HG02943 (cell line): ENCODE measurements around the gene EFR3B.

Experiments used
- ATAC-seq: cut with Tn5 transposase; IDR thresholded peaks from one replicate; pipeline ENCODE4 v1.9.1; 2021; ENCODE audit warnings: mild to moderate bottlenecking, low read depth, moderate library complexity; ENCODE audit not compliant: unreplicated experiment

EFR3B gene

DNA sequence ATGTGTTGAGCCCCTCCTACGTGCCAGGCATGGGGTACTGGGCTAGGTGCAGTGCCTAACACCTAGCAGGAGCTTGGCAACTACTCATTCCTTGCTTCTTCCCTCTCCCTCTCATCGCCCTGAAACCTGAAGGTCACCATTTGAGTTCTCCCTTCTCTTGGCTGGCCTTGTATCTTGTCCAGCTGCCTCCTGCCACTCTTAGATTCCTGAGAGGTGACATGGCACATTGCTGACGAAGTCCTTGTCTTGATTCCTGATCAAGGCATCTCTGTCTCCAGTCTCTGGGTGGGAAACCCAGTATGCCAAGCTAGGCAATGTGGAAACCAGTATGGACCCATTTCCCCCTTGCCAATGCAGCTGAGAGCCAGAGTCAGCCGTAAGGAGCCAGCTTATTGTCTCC, 9.0 kb upstream of the EFR3B start:
- ATAC-seq: no peak

DNA sequence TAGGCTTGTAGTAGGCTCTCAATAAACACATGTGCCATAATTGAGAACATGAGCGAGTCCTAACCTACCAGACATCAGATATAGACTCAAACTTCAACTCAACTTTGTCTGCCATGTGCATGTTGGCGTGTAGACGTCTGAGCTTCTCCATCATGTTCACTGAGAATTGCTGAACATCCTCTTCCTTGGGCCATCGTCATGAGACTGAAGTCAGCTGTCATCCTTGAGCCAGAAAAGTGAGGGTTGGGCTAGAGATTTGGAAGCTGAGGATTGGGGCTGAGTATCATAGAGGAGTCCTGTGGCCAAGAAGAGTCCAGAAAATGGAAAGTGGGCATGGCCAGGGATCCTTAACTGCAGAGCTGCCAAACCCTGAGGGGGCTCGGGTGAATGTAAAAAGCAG, 7.8 kb upstream of the EFR3B start:
- ATAC-seq: no peak

DNA sequence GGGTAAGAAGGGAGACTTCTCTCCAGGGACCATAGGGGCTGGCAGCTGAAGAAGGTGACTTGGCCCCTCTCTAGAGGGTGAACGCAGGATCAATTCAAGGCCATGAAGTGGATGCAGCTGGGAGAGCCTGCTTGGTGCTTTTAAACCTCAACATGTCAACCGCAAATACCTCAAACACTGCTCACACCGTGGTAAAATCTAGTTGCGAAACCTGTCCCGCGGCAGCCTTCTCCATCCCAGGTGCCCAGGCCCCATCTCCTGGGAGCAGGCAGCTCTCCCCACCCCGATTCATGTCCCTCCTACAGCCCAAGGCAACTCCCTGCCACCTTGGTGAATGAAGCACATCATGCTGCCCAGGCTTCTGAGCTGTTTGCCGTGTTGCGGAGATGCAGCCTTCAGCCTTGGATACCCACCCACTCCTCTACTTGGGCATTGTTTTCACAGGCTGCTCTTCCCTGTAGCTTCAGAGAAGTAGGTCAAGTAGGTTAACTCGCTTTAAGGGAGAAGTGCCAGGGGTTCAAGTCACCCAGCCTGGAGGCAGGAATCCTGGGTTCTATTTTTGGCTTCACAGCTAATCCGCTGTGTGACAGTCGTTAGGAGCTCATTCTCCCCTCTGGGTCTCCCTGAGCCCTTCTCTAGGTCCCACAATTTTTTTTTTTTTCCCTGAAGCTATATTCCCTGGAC, 6.2 kb upstream of the EFR3B start:
- no peak for ATAC-seq

DNA sequence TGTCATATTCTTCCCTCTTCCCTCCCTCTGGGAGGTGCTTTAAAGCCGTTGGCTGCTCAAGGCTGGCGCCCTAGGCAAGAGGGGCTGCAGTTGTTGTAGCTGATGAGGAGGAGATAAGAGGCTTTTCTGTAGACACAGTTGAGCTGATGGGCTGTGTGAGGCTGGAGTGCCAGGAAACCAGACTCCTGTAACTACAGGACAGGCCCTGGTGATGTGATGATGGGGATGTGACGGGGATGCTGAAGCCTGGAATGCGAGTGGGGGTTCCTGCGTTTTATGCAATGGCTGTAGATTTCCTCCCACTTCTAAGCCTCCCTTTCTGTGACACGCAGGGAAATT, 5.7 kb upstream of the EFR3B start:
- no peak for ATAC-seq

DNA sequence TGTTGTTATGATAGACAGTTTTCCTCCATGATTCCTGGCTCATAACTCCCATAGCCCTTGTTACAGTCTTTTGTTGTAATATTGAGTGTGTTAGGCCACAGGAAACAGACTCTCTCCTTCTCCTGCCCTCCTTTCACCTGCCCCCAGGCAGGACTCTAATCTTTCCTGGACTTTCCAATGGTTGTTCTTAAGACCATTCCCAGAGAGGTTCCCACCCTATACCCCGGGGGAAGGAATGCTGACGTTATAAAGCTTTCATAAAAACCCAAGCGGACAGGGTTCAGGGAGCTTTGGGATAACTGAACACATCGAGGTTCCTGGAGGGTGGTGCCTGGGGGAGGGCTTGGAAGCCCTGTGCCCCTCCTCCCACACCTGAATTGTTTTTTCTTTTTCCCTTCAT, 2.8 kb upstream of the EFR3B start:
- no peak for ATAC-seq

DNA sequence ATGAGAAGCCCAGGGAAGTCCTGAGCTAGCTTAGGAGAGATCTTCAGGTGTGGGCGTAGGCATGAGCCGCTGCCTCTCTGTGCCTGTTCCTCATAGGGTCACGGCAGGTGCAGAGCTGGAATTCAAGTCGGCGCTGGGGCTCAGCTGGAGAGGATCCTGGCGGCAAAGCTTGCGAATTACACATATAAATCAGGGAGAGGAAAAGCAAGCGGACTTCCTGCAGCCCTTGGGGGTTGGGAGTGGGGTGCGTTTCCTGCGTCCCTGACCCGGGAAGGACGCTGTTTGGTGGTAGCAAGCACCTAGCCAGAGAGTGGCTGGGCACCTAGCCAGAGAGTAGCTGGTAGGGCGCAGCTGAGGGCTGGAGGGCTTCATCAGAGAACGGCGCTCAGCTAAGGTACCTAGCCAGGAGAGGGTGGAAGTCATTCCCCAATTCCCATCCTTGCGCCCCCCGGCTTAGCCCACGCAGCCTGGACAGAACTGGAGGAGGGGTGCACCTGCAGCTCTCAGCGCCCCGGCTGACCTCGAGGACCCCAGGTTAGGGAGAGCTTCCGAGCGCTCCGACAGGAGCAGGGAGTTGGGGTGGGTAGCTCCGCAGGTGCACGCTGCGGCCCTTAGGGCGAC, 459 bp upstream of the EFR3B start:
- ATAC-seq: no peak

DNA sequence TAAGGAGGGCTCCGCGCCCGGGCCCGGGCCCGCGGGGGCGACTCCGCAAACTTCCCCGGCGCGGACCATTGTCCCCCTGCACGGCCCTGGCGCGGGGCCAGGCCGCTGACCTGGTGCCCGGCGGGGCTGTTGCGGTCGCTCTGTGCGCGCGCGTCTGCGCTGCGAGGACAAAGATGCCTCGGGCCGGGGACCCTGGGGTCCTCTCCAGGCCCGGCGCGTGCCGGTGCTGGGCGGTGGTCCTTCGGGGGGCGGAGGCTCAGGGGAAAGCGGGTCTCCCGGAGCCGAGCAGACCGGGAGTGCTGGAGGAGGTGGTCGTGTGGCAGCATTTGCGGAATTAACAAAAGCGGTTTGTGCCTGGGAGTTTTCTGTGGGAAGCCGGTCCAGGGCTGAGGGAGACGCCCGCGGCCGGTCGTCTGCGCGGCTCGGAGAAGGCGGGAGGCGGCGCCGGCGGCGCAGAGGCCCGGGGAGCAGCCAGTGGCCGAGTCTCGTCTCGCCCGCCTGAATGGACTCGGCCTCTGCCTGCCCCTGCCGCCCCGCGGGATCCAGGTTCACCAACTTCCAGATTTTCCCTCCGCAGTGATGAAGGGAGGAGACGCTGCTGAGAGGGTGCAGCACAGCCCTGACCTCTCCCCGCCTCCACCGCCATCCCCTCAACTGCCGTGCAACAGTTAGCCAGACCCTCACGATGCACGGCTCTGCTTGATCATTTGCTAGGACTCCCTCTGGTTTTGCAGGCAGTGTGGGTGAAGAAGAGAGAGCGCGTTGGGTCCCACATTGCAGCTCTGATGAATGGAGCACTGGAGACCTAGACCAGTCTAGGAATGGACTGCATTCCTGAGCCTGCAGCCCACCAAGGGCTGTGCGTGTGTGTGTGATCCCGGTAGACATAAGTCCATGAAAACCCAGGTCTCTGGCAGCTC, 705 bp downstream of the EFR3B start:
- no peak for ATAC-seq

DNA sequence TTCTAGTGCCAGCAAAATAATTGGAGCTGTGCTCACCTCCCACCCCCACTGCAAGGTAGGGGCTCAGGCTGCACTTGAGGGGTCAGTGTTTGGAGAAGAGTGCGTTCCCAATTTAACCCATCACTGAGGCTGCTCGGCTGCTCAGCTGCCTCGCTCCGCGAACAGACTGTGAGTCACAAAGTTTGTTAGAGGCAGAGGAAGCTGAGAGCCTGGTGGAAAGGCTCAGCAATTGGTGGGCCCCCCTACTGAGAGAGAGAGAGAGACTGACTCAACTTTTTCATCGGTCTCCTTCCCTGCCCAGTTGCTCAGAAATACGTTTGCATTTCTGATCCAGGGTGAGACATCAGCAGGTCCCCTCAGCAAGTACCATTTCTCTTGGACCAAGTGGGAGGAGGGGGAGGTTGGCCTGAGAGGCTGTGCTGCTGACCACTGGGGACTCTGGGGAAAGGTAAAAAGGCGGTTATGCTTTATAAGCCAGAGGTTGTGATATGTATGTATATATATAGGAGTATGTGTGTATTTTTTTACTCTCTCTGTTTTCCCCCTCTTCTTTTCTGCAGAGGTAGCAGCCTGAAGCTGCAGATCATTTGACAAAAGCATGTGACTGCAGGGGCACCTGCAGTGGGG, 1.5 kb downstream of the EFR3B start:
- ATAC-seq: no peak

DNA sequence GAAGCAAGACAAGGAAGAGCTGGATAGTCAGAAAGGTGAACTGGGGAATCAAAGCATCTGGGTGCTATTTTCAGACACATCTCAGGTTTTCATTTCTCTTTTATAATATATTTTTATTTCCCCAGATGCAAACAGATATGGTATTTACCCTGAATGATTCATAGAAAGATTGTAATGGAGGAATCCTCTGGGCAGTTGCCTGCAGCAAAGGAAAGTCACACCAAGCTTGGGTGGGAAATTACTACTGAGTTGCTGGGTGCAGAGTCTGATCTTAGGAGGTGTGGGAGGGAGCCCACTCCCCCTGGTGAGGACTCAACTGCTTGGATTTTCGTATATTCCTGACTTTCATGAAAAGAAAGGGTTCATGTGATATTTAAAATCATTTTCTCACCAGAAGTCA, 2.1 kb downstream of the EFR3B start:
- no peak for ATAC-seq

DNA sequence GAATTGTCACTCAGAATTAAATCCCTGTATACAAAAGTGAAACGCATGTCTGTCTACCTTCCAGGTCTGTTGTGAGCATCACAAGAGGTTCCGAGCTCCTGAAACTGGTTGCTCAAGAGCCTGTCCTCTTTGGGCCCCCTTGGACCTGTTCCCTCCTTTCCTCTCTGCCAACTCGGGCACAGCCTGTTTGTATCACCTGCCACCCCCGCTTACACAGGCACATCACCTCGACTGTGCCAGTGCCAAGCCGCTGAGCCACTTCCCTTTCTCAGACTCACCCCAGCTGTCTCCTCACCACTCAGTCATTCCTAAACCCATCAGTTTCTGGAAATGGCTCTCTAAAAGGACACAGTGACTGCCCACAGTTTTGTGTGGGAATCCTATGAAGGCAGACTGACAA, 3.1 kb downstream of the EFR3B start:
- no peak for ATAC-seq

DNA sequence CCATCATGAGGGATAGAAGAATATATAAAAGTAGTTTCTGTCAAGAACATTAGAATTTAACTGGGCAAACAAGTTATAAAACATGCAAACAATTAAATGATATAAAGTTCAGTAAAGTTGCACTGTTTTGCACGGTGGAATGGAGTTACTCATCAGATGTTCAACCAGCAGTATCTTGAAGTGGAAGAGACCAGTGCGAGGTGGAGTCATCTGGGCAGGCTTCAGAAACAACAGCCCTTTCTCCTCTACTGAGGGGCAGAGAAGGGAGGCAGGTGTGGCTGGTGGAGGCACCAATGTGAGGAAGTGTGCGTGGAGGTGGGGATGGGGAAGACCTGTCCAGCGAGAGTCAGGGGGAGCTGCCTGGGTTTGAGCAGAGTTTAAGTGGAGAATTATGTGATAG, 7.5 kb downstream of the EFR3B start:
- no peak for ATAC-seq

DNA sequence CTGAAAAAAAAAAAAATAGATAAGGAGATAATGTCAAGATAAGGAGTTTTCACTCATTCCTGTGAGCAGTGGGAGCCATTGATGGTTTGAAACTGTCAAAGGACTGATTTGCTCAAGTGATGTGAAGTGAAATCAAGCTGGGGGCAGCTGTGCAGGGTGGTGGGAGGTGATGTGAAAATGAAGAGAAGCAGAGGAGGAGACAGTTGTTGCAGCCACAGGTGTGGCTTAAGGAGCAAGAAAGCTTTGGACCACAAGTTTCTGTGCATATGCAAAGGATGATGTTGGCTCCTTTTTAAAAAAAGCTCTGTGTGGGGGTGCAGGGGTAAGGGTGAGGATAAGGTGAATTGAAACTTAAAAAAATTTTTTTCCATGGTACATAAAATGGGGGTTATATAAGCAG, 8.3 kb downstream of the EFR3B start:
- no peak for ATAC-seq

DNA sequence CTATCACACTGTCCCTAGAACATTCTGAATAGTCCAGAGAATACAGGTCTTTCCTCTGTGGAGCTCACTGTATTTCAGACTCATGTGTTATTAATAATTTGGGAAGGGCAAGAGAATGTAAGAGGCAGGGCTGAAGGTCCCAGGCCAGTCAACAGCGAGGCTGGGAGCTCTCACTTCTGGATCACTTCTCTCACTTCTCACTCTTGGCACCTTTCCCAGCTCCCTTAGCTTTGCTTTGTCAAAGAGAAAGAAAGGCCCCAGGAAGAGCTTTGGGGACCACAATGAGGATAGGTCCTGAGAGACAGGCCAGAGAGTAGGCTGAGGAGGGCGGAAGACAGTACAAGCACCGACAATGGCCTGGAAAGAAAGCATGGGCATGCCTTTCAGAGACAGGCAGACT, 11.2 kb downstream of the EFR3B start:
- ATAC-seq: no peak

DNA sequence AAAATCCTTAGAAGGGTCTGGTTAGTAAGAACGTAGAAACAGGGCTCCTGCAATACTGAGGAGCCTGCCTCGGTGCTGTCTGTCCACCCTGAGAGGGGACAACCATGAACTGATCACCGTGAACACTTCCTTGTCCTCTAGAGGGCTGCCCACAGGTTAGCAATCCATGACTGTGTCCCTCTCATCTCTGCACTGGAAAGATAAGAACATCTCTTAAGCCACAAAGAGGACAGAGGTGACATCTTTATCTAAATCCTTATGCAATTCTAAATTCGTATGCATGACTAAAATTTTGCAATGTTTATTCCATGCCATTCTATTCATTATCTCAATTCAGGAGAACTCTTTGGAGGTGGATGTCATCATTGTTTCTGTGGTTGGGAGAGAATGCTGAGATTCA, 12.8 kb downstream of the EFR3B start:
- ATAC-seq: no peak

DNA sequence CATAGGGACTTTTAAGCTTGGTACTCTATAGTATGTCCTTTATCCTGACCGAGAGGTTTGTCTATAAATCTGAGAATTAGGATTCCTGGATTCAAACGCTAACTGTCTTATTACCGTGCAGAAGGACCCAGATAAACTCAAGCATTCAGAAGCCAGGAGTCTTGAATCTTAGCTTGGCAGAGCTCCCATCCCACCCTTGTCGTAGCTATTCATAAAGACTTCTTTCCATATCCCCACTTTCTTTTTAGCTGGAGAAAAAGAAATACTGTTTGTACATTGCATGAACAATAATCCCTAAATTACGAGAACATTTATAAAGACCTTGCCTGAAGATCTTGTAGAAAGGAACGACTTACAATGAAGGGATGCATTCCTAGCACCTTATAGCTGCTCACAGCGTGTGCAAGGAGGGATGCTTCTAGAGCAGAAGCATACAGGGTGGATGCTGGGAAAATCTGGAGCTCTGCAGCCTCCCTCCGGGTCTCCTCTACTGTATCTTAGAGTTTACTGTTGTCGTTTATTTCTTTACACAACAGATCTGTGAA, 13.6 kb downstream of the EFR3B start:
- no peak for ATAC-seq

DNA sequence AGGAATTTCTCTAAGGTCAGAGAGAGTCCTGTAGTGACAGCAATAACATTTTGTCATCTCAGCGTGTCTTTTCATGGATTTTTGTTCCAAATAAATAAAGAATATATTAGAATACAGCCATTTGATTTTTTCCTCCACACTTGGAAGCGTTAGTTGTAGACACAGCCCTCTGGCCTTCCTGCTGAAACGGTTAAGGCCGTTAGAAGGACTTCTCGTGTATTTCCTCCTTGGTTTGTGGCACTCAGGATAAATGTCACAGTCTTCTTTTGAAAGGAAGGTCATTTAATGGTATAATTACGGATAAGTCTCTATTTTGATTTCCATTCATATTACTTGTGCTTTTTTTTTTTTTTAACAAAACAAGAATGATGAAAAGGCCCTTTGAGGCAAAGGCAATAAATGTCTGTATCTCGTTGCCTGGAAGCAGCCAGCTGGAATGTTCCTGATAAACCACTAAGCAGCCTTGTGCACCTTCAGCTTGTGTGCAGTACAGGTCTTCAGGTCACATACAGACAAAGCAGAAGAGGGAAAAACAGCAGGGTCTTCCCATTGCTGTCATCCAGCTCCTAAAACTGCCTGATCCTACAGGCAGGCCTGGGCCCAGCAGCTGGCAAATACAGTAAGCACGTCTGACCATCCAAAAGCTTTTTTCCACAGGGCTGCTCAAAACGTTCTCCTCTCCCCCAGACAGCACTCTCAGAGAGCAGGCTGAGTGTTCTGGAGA, 14.4 kb downstream of the EFR3B start:
- ATAC-seq: no peak

DNA sequence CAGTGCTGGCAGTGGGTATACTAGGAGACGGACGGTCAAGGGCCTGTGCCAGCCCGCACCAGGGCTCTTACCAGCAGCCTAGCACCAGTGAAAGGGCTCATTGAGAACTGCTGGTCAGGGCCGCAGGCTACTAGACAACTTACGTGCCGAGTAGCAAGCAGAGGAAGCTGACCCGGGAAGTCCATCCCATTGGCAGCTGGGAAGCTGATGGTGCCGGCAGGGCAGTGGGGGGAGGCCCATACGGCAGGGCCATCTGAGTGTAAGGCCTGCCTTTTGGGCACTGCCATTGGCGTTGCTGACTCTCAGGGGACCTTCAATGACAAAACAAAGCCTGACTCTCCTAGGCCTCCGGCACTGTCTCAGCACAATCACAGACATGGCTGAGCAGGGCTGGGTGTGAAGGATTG, 20.6 kb downstream of the EFR3B start:
- no peak for ATAC-seq

DNA sequence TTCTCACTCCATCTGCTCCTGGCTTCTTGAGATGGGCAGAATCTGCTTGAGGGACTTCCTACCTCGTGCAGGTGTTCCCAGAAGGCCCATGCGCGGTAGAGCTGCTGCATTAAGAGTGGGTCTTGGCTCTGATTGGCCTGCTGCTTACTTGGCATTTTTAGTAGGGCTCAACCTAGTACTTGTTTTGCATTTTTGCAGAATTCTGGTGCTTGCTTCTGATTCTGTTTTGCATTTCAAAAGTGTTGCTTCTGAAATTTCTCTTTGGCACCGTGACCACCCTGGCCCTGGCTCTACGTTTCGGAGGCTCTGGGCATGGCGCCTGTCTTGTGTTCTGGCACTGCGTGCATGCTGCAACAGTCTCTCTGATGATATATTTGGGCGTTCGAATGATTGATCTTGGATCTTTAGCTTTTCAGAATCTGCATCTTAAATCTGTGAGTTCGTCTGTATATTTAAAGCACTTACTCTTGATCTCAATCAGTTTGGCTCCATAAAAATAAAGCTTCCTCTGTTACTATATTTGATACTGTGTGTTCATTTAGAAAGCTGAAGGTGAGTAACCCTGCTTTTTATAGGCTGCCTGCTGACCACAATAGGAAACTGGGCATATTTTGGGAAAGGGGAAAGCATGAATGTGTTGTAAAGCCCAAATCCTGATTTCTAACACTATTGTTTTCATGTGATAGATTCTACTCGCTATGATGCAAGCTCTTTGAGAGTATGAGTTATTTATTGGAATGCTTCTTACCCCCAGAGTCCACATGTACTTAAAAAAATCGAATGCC, 22.2 kb downstream of the EFR3B start:
- no peak for ATAC-seq

DNA sequence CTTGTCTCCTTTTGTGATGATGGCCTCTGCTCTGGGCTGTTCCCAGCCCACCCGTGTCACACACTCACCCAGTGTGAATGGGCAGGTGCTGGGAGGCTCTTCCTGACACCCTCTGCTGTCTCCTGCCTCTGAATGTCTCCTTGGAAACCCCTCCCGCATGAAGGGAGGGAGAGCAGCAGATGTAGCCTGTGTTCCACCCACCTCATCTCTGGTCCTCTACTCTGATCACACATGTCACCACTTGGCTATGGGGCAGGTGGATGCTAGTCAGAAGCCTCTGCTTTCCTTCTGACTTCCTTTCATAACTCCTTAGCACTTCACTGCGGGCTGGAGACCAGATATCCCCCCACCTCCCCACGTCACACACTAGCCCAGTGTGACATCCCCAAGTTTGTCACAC, 23.9 kb downstream of the EFR3B start:
- ATAC-seq: no peak

DNA sequence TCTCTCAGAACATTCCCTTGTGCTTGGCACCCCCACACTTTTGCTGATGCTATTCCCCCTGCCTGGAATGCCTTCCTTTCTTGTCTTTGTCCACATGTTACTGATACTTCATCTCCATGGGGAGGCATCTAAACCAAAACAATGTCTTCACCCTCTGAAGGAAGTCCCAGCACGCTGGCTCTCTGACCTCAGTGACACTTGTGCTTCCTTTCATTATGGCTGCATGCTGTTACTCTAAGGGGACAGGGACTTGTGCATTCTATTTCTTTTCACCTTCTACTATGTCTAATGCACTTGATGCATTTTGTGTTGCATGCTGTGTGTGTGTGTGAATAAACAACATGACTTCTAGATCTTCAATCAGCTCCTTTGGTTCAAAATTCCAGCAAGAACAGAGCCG, 24.6 kb downstream of the EFR3B start:
- no peak for ATAC-seq
